ENCODE results near the gene PARD3. TPM values are rescaled to one million over a fixed set of nuclear protein-coding genes. Genes with fewer than 3 reads are reported as not detected.
A peak's percentile ranks its signal among the peaks of the same experiment; 100 is the strongest.

Gene PARD3
- total RNA-seq, 1 donor from 2014 or later, result 37.2 TPM

DNA sequence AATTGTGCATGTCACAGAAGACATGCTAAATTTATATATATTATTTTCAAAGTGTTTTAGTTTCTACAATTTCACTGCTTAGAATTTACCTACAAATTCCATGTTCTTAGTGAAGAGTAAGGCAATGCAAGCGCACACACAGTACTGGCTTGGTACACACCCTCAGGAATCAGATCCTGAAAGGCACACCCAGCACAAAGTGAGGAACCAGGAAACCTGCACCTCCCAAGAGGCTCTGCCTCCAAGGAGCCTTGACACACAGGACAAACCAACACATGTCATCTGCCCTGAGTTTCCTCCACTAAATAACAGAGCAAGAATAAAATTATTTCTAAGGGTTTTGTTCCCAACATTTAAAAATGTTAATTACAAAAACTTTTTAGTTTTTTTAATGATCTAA, 156.2 kb downstream of the PARD3 start:
- no peak for TF ChIP-seq CTCF (IDR thresholded peaks at IDR 0.05)
- Mint-ChIP-seq H3K27me3 (ENCODE audit: unreplicated experiment) (no peaks in the 10 kb centered on the region), H3K36me3 (ENCODE audit: unreplicated experiment) (no peaks in the 10 kb centered on the region), H3K4me1 (ENCODE audit: unreplicated experiment) (peaks cover 14% of the 10 kb centered on the region), H3K4me3 (ENCODE audit: unreplicated experiment) (no peak overlapping the region), H3K9me3 (ENCODE audit: unreplicated experiment) (no peaks in the 10 kb centered on the region), H3K27ac (ENCODE audit: unreplicated experiment) (no peak overlapping the region)
- DNase-seq (ENCODE audit: extremely low spot score, unreplicated experiment), result no peak

DNA sequence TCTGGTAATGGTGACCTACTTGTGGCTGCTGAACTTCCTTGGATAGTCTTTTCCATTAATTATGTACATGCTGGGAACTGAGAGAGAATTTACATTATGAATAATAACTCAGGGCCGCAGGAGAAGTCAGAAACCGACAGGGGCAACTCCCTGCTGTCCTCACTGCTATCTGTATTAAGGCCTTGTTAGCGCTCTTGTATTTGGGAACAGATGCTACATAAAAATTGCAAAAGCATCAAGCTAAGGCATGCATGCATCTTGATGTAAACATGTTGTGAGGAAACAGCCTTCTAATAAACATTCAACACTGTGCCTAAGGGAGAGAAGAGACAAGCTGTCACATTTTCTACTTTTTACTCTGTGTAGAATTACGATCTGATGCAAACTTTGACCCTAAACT, 158.4 kb downstream of the PARD3 start:
- no peak overlapping the region for H3K27ac Mint-ChIP-seq (ENCODE audit: unreplicated experiment)

GRCh38 chr10:34655286-34656170, 159.6 kb downstream of the PARD3 start:
- DNase-seq (ENCODE audit: extremely low spot score, unreplicated experiment), result no peak
- Mint-ChIP-seq H3K4me1 (ENCODE audit: unreplicated experiment) (peaks cover 8% of the 10 kb centered on the region), H3K36me3 (ENCODE audit: unreplicated experiment) (no peaks in the 10 kb centered on the region), H3K27ac (ENCODE audit: unreplicated experiment) (no peak overlapping the region), H3K9me3 (ENCODE audit: unreplicated experiment) (no peaks in the 10 kb centered on the region), H3K27me3 (ENCODE audit: unreplicated experiment) (no peaks in the 10 kb centered on the region), H3K4me3 (ENCODE audit: unreplicated experiment) (no peak overlapping the region)
- TF ChIP-seq CTCF (IDR thresholded peaks at IDR 0.05), result peak; percentile 79

More for the DNA sequence above, 158.4 kb downstream of the PARD3 start:
- no peaks in the 10 kb centered on the region for H3K9me3 Mint-ChIP-seq (ENCODE audit: unreplicated experiment)
- H3K27me3 Mint-ChIP-seq (ENCODE audit: unreplicated experiment), result no peaks in the 10 kb centered on the region
- no peak for DNase-seq (ENCODE audit: extremely low spot score, unreplicated experiment)
- no peak overlapping the region for H3K4me3 Mint-ChIP-seq (ENCODE audit: unreplicated experiment)
- no peak for TF ChIP-seq CTCF (IDR thresholded peaks at IDR 0.05)
- H3K4me1 Mint-ChIP-seq (ENCODE audit: unreplicated experiment), result peaks cover 7% of the 10 kb centered on the region
- H3K36me3 Mint-ChIP-seq (ENCODE audit: unreplicated experiment), result no peaks in the 10 kb centered on the region

DNA sequence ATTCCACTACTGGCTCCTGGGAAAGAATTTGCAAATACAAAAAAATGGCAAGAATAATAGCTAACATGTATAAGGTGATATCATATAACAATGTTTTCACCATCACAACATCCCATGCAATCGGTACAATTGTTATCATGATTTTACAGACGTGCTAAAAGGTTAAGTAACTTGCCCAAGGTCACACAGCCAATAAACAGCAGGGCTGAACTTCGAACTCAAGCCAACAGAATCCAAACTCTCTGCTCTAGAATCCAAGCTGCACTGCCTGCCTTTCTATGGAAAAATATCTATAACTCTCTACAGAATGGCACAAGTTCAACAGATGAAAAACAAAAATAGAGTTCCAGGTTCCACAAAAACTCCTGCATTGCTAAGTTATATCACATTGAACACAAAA, 160.9 kb downstream of the PARD3 start:
- Mint-ChIP-seq H3K4me3 (ENCODE audit: unreplicated experiment) (no peak overlapping the region), H3K27ac (ENCODE audit: unreplicated experiment) (no peak overlapping the region), H3K36me3 (ENCODE audit: unreplicated experiment) (no peaks in the 10 kb centered on the region), H3K9me3 (ENCODE audit: unreplicated experiment) (no peaks in the 10 kb centered on the region), H3K4me1 (ENCODE audit: unreplicated experiment) (peaks cover 15% of the 10 kb centered on the region), H3K27me3 (ENCODE audit: unreplicated experiment) (no peaks in the 10 kb centered on the region)
- no peak for TF ChIP-seq CTCF (IDR thresholded peaks at IDR 0.05)
- no peak for DNase-seq (ENCODE audit: extremely low spot score, unreplicated experiment)

GRCh38 chr10:34653530-34653929, 161.6 kb downstream of the PARD3 start:
- Mint-ChIP-seq H3K27me3 (ENCODE audit: unreplicated experiment) (no peaks in the 10 kb centered on the region), H3K4me3 (ENCODE audit: unreplicated experiment) (no peak overlapping the region), H3K27ac (ENCODE audit: unreplicated experiment) (no peak overlapping the region), H3K36me3 (ENCODE audit: unreplicated experiment) (no peaks in the 10 kb centered on the region), H3K4me1 (ENCODE audit: unreplicated experiment) (peaks cover 15% of the 10 kb centered on the region), H3K9me3 (ENCODE audit: unreplicated experiment) (no peaks in the 10 kb centered on the region)
- no peak for DNase-seq (ENCODE audit: extremely low spot score, unreplicated experiment)
- TF ChIP-seq CTCF (IDR thresholded peaks at IDR 0.05), result no peak
